Skin epidermis (tissue), 12 donors: ENCODE data around the gene EEPD1.
"Not testable (repeated sequence)": the region's sequence is repeated elsewhere in the genome, so short reads cannot be mapped to it uniquely, and the experiment has no call there.

Source experiments
- H3K27ac ChIP-seq, 21 experiments: fragments of 200-600 bp; sonication (generic) in 11 of 21; one replicate each; pipeline ENCODE4 v1.5.0; 2020; ENCODE audit warnings: mild to moderate bottlenecking in 3 of 21, inconsistent platforms in 2 of 21, moderate library complexity in 2 of 21
- H3K4me3 ChIP-seq, 7 experiments: fragments of 200-600 bp; sonication (generic) in 2 of 7; one replicate each; pipeline ENCODE4 v1.5.0; 2020; ENCODE audit warnings: inconsistent platforms in 2 of 7, mild to moderate bottlenecking in 2 of 7, moderate library complexity in 1 of 7

Gene EEPD1

DNA sequence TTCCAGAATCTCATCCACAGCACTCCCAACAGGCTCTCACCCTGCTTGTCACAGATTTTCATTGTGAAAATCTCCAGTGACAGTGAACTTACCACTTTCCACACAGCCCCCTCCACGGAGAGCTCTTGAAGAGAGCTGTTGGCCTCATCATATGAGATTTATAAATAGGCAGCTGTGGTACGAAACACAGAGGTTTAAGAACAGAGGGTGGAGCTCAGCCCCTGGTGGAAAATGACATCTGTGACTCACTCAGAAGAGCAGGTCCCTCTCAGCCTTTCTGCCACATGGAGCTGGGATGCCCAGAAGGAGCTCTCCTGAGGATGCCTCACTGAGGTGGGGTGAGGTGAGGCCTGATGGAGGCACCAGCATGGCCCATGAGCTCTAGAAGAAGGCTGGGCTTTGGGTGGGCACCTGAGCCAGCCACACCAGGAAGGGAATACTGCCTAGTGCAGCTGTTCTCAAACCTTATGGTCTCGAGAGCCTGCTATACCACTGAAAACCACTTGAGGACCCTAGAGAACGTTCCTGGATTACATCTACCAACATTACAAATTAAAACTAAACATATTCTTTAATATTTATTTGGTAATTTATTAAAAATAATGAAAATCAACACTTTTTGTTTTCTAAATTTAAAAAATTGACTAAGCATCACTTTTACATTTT is 25.8 kb upstream of the EEPD1 start:
- peak overlapping the region in 13 of 21 experiments; percentile 27 to 81 (median 58) for H3K27ac ChIP-seq
- H3K4me3 ChIP-seq: no peak overlapping the region

DNA sequence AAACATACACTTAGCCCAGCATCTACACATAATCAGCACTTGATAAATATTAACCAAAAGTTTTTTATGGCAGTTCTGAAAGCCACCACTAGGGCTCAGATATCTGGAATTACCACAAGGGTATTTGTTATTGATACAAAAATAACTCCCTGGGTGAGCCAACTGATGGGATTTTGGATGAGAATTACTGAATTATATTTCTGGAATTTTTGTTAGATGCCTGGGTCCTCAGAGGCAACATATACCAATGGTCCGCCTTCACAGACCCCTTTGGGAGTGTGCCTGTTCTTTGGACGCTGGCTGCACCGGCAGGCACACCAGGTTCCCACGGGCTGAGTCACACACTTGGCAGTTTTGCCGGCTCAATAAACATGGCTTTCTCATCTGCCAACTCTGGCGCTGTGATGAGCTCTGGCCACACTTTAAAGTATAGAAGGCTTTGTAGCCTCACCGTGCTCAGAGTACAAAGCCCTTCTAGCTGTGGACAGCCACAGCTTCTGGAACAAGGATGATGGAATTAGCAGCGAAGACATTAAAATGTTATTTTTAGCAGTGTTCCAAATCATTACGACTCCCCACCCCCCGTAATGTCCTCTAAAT is 24.5 kb upstream of the EEPD1 start:
- H3K4me3 ChIP-seq: peak overlapping the region in 1 of 7 experiments; percentile 1
- peak overlapping the region in 15 of 21 experiments; percentile 20 to 75 (median 57) for H3K27ac ChIP-seq

DNA sequence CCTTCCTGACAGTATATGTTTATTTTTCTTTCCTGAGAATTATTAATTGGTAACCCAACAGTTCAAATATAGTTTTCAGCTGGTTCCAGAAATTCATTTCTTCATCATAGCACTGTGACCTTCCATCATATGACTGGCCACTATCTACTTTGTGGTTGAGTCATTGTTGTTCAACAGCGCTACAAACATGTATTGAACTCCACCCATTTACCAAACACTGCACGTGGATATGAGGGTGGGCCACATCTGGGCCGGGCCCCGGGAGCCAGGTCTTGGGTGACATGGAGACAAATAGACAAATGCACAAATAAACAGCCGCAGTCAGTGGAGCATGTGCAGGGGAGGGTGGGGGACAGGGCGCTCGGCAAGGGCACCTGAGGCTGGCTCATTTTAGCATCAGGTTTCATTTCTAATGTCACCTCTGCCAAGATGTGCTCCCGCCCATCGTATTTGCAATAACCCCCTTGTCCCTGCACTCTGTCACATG is 24.0 kb upstream of the EEPD1 start:
- H3K4me3 ChIP-seq: no peak overlapping the region
- peak overlapping the region in 15 of 21 experiments; percentile 20 to 75 (median 57) for H3K27ac ChIP-seq

DNA sequence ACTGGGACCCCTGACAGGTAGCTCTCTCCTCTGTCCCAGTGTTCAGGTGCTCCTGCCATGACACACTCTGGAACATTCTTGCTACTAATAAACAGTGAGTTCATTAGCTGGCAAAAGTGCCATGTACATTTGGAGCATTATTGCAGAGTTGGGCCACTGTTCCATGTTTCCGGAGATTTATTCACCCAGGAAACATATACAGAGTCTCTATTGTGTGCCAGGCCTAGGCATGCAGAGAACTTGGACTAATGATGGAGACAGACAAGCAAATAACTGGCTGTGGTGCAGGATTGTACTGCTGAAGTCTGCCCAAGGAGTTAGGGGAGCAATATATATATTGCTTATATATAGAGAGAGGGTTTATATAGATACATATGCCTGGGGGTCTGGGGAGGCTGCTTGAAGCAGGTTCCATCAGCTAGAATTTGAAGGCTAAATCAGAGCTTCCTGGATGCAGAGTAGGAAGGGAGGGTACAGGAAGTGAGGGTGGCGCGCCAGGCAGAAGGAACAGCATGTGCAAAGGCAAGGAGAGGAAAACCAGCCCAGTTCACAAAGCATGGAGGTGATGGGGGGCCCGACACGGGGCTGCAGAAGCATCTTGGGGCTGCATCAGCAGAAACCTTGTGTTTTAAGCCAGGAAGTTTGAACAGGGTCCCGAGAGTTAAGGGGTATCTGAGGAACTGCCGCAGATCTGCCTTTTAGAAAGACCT is 22.7 kb upstream of the EEPD1 start:
- Histone ChIP-seq H3K4me3 (no peak overlapping the region), H3K27ac (no peak overlapping the region)

DNA sequence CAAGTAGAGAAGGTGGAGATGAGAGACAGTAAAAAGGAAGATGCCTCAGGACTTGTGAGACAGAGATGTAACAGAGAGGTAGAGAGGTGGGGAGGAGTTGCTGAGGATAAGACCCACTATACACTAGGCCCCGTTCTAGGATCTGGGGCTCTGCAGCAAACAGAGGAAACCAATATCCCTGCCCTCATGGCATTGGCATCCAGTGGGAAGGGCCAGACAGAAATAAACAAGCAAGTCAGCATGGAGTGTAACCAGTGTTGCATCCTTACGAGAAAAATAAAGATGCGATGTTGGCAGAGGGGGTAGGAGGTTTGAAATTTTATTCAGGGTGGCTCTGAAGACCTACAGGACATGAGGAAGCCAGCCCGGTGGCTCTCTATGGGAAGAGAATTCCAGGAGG is 22.0 kb upstream of the EEPD1 start:
- no peak overlapping the region for H3K27ac ChIP-seq
- H3K4me3 ChIP-seq: no peak overlapping the region

DNA sequence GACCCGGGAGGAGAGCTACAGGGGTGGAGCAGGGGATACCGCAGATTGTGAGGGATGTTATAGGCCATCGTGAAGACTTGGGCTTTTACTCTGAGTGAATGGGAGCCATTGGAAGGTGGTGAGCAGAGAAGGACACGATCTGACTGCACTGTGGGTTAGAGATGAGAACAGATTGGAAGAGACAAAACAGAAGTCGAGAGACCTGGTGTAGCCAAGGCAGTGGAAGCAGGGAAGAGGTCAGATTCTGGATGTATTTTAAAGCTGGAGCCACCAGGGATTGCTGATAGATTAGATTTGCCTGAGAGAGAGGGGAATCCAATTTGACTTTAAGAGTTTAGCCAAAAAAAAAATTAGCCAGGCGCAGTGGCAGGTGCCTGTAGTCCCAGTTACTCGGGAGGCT is 21.6 kb upstream of the EEPD1 start:
- Histone ChIP-seq H3K4me3 (no peak overlapping the region), H3K27ac (no peak overlapping the region)

DNA sequence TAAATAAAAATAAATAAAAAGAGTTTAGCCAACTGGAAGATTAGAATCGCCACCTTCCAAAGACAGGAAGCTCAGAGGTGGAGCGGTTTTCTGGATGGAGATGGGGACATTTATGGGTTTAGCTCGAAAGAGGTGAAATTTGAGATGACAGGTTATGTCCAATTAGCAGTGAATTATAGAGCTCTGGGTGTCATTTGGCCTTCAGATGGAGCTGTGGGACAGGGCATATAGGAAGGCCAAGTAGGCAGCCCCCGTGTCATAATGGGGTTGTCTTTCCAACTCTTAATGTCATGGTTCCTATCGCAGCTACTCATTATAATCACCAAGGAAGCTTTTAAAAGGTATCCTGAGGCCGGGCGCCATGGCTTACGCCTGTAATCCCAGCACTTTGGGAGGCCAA is 21.0 kb upstream of the EEPD1 start:
- Histone ChIP-seq H3K27ac (no peak overlapping the region), H3K4me3 (no peak overlapping the region)

DNA sequence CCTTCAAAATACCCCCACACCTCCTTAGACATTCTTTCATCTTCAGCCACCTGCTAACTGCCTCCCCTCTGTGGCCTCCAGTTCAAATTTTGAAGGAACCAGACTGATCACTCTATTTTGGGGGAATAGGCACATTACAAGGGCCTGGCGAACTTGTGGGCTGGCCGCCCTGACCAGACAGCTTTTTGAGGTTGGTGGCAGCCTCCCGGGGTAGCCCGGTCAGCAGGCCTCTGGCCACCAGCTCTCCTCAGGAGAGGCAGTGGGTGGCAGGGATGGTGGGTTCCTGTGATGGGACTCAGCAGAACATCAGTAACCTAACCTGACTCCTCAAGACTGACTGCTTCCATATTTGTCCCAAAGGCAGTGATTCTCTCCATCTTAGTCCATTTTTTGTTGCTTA is 17.4 kb upstream of the EEPD1 start:
- Histone ChIP-seq H3K27ac (no peak overlapping the region), H3K4me3 (no peak overlapping the region)

DNA sequence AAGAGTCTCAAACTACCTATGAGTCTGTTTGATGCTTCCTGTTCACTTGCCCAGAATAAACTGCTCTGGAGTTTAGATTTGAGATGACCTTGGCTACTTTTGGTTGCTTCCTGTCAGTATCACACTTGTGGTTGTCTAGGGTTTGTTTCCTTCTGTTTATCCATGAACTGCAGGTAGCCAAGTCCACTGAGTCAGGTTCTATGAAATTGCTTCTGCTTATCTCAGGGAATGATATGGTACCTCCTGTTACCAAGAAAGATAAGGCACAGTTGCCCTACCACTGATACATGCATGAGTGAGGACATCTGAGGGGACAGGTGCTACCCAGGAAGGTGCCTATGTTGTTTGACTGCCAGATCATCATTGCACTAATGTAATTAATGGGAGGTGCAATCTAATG is 15.8 kb upstream of the EEPD1 start:
- H3K27ac ChIP-seq: no peak overlapping the region
- H3K4me3 ChIP-seq: no peak overlapping the region

DNA sequence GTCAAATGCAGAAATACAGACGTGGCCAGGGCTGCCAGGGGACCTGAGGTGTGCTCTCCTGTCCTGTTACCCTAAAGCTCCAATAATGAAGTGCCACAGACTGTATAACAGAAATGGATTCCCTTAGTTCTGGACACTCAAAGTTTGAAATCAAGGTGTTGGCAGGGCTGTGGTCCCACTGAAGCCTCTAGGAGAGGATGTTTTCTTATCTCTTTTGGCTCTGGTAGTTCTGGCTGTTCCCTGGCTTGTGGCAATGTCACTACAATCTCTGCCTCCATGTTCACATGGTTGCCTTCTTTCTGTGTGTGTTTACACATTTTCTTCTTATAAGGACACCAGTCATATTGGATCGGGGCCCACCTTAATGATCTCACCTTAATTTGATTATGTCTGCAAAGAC is 15.3 kb upstream of the EEPD1 start:
- no peak overlapping the region for H3K4me3 ChIP-seq
- no peak overlapping the region for H3K27ac ChIP-seq

DNA sequence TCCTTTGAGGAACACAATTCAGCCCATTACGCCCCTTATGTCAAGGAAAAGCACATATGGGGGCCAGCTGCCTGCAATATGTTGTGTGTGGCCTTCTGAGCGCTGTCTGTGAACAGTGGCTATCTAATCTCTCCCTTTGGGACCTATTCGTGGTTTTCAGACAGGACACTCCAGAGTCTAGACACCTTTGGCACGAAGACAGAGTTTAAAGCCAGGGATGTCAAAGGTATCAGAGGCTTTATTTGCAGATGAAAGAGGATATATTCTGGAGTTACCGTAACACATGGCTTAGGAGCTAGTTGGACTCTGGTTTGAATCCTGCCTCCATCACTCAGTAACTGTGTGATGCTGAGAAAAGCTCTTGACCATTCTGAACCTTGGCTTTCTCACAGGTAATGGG is 14.8 kb upstream of the EEPD1 start:
- H3K4me3 ChIP-seq: no peak overlapping the region
- H3K27ac ChIP-seq: no peak overlapping the region

DNA sequence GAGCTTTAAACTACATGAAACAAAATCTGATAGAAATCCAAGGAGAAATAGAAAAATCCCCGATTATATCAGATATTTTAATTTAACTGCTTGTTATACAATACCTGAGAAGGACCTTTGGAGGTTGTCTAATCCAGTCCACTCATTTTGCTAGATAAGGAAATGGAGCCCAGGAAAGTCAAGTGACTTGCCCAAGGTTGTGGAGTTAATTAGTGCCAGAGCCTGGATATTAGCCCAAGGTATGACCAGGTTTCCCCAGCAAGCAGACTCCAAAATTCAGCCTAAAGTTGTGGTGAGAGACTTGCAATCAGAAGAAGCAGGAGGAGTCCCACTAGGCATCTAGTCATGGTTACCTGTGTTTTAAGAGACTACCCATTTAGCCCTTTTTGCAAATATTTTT is 11.7 kb upstream of the EEPD1 start:
- no peak overlapping the region for H3K4me3 ChIP-seq
- H3K27ac ChIP-seq: no peak overlapping the region

DNA sequence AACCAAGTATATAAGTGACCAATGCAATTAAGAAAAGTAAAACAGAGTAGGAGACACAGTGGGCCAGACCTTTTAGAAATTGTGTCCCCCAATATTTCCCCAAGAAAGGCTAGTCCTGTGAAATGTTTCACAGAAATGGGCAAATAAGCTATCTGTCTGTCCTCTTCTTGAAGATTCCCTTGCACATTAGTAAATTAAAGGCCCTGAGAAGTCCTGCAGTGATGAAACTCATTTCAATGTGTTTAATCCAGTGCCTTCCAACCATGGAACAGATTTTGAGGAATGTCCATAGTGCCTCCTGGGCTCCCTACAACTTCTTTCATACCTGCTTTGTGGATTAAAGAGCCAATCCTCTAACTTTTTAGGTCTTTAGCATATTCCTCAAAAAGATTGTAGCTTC is 11.2 kb upstream of the EEPD1 start:
- Histone ChIP-seq H3K4me3 (no peak overlapping the region), H3K27ac (no peak overlapping the region)

DNA sequence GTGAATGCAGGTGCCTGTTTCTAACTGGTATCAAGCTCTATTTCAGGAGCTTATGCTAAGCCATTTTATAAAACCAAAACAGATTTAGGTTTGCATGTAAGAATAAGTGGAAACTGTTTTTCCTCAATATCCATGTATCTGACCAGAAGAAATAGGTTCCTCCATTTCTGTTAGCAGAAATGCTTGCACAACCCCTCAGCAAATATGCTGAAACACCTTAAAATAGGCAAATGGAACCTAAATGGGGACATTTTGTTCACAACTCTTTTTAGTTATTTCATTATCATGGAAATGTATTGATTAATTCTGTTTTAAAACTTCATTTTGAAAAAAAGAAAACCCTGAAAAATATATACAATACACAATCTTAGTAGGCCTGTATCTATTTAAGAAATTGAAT is 8.9 kb upstream of the EEPD1 start:
- Histone ChIP-seq H3K27ac (no peak overlapping the region), H3K4me3 (no peak overlapping the region)

DNA sequence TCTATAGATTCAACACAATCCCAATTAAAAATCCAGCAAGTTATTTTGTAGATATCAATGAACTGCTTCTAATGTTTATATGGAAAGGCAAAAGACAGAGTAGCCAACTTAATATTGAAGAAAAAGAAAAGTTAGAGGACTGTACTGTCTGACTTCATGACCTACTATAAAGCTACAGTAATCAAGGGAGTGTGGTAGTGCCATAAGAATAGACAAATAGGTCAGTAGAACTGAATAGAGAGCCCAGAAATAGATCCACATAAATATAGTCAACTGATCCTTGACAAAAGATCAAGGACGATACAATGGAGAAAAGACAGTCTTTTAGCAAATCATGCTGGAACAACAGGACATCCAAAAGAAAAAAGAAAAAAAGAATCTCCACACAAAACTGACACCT is 7.4 kb upstream of the EEPD1 start:
- no peak overlapping the region for H3K4me3 ChIP-seq
- H3K27ac ChIP-seq: no peak overlapping the region

DNA sequence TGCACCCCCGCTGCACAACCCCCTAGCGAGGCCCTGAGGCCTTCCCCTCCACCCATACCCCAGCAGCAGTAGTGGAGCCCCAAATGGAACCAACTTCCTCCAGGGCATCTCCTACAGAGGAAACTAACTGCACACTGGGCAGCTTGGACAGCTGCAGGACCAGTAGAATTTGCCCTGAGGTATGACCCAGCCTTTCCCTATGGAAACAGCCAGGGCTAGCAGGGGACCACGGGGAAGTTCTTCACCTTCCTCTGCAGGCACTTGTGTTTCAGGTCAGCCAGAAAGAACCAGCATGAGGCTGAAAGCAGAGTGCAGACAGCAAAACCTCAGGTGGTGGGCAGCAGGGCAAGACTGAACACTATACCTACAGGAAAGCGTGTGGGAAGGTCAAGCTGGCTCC is 5.7 kb upstream of the EEPD1 start:
- no peak overlapping the region for H3K4me3 ChIP-seq
- H3K27ac ChIP-seq: no peak overlapping the region

DNA sequence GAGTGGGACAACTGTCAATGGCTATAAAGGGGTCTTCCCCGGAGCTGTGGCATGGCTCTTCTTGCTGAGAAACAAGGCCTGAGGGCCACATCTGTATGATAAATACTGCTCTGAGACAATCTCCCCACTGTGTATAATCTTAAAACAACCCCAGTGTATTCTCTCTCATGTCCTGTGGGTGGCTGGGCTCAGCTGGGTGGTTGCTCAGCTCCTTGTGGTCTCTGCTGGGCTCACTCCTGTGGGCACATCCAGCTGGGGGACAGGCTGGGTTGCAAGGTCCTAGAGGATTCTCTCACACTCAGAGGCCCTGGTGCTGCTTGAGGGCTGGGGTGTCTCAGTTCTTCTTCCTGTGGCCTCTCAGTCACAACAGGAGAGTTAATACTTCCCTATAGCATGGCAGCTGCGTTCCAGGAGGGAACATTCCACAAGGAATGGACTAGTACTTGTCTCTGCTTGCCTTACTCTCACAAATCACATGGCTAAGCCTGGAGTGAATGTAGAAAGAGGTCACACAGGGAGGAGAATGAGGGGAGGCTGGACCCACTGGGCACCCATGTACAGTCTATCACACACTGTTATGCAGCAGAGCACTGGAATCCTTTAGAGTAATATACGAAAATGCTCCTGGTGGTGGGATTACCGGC is 4.5 kb upstream of the EEPD1 start:
- no peak overlapping the region for H3K4me3 ChIP-seq
- H3K27ac ChIP-seq: no peak overlapping the region

DNA sequence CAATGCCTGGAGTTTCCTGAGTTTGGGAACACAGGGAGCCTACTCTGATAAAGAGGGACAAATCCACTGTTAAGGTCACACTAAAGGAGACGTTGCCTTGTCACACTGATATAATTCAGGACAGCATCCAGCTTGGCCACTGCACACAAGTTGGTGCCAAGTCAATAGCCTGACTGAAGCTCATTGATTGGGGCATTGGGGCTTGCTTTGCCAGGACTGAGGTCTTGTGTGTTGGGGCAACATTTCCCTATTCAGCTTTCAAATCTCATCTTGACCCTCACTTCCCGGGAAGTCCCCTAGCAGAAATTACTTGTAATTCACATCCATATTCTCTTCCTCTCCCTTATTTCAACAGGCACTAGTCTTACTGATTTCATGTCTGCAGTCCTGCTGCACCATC is 3.8 kb upstream of the EEPD1 start:
- not testable (repeated sequence) for H3K4me3 ChIP-seq, H3K27ac ChIP-seq

DNA sequence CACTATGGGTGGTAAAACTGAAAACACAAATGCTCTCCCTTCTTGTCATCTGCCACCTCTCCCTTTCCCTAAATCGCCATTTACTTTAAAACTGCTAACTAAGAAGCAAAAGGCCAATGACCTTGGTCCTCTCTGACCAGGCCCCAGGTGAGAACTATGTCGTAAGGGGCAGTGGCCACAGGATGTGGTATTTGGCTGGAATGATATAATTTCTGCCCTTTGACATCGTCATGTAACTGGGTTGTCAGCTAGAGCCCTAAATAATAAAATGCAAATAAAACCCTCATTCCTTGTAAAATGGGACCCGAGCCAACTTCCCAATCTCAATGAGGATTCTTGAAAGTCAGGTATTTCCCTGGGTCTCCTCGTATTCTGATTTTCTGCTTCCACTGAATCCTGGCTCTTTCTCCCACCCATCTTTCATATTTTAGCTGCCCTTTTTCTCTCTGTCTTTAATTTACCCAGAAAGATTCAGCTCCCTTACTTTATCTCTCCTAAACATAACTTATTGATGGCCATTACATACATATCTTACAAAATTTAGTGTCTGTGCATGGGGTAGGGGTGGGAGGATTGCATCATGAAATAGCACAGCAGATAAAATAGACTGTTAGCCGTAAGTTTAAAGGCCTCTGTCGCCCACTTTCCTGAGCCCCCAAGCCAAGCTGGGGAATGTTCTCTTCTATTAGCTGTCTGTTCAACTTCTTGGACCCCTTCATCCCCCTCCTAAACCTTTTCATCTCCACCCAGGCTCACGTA is 3.2 kb upstream of the EEPD1 start:
- H3K27ac ChIP-seq: no peak overlapping the region
- H3K4me3 ChIP-seq: no peak overlapping the region
